A549 (cell line): Measurements from ENCODE around the gene KCNN3.

Experiments used
- RFX5 ChIP-seq: fragments of 450-650 bp; IDR thresholded peaks from 2 replicates; pipeline ENCODE4 v1.7.1; 2014; ENCODE audit warnings: antibody characterized with exemption, mild to moderate bottlenecking, moderate library complexity
- ZFP36 ChIP-seq: fragments of 450-650 bp; IDR thresholded peaks from 2 replicates; pipeline ENCODE4 v1.6.1; 2014; ENCODE audit warnings: borderline replicate concordance; ENCODE audit not compliant: partially characterized antibody
- TF ChIP-seq, protein P1 (sequence below): fragments of >200 bp; sonication (Bioruptor Twin); formaldehyde crosslinking; IDR thresholded peaks from 3 replicates; pipeline ENCODE4 v1.5.1; 2016
- TF ChIP-seq, protein P2 (sequence below): fragments of 200-600 bp; sonication (generic); IDR thresholded peaks from 2 replicates; pipeline ENCODE4 v1.6.1; 2016; ENCODE audit warnings: antibody characterized with exemption, mild to moderate bottlenecking, moderate library complexity
- TF ChIP-seq, protein P3 (sequence below): fragments of 150-350 bp; IDR thresholded peaks from 2 replicates; pipeline ENCODE4 v1.6.1; 2014; ENCODE audit warnings: low read depth, mild to moderate bottlenecking, low read length

DNA sequence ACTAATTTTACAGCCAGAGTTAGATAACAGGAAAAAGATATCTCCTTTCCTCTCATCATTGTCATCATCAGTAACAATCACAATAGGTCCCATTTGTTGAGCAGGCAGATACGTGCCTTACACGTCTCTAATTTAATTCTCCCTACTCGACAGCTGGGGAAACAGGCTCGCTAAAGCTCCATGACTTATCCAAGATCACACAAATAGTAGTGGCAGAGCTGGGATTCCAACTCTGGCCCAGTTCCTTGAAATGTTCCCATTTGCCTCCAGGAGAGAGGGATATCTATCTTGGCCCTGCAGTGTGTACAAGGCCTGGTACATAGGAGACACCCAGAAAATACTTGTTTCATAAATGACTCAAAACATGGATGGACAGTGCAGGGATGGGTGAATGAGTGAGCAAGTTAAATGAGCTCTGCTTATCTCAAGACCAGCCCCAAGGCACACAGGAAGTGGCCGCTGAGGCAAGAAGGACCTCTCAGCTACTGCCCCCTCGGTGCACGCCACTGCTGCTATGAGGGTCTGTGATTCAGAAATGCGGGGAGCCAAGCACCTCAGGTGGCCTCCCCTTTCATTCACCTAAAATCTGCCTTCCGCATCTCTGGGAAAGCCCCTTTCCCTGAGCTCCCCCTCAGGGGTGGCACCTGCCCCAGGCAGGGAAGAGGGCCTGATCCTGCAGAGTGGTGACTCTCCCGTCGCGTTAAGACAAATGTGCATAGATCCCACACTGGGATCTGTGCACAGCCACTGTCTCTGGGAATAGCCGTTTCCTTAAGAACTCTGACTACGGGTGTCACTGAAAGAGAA lies 3.6 kb downstream of the KCNN3 start:
- TF ChIP-seq RFX5 (no peak), ZFP36 (no peak)
- TF ChIP-seq, protein P1, sequence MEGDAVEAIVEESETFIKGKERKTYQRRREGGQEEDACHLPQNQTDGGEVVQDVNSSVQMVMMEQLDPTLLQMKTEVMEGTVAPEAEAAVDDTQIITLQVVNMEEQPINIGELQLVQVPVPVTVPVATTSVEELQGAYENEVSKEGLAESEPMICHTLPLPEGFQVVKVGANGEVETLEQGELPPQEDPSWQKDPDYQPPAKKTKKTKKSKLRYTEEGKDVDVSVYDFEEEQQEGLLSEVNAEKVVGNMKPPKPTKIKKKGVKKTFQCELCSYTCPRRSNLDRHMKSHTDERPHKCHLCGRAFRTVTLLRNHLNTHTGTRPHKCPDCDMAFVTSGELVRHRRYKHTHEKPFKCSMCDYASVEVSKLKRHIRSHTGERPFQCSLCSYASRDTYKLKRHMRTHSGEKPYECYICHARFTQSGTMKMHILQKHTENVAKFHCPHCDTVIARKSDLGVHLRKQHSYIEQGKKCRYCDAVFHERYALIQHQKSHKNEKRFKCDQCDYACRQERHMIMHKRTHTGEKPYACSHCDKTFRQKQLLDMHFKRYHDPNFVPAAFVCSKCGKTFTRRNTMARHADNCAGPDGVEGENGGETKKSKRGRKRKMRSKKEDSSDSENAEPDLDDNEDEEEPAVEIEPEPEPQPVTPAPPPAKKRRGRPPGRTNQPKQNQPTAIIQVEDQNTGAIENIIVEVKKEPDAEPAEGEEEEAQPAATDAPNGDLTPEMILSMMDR: no peak
- TF ChIP-seq, protein P2, sequence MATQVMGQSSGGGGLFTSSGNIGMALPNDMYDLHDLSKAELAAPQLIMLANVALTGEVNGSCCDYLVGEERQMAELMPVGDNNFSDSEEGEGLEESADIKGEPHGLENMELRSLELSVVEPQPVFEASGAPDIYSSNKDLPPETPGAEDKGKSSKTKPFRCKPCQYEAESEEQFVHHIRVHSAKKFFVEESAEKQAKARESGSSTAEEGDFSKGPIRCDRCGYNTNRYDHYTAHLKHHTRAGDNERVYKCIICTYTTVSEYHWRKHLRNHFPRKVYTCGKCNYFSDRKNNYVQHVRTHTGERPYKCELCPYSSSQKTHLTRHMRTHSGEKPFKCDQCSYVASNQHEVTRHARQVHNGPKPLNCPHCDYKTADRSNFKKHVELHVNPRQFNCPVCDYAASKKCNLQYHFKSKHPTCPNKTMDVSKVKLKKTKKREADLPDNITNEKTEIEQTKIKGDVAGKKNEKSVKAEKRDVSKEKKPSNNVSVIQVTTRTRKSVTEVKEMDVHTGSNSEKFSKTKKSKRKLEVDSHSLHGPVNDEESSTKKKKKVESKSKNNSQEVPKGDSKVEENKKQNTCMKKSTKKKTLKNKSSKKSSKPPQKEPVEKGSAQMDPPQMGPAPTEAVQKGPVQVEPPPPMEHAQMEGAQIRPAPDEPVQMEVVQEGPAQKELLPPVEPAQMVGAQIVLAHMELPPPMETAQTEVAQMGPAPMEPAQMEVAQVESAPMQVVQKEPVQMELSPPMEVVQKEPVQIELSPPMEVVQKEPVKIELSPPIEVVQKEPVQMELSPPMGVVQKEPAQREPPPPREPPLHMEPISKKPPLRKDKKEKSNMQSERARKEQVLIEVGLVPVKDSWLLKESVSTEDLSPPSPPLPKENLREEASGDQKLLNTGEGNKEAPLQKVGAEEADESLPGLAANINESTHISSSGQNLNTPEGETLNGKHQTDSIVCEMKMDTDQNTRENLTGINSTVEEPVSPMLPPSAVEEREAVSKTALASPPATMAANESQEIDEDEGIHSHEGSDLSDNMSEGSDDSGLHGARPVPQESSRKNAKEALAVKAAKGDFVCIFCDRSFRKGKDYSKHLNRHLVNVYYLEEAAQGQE: no peak
- TF ChIP-seq, protein P3, sequence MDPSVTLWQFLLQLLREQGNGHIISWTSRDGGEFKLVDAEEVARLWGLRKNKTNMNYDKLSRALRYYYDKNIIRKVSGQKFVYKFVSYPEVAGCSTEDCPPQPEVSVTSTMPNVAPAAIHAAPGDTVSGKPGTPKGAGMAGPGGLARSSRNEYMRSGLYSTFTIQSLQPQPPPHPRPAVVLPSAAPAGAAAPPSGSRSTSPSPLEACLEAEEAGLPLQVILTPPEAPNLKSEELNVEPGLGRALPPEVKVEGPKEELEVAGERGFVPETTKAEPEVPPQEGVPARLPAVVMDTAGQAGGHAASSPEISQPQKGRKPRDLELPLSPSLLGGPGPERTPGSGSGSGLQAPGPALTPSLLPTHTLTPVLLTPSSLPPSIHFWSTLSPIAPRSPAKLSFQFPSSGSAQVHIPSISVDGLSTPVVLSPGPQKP: no peak
